Stimulated activated CD8-positive, alpha-beta memory T cell treated with anti-CD3 and anti-CD28 coated beads, Interleukin-12 subunit alpha, Interleukin-12 subunit beta, amount 100 ng/mL, for 4 hours (primary cell): ENCODE results near the gene GORASP2.

Experiments used
- DNase-seq: peaks from one replicate; pipeline ENCODE4 v3.0.0-alpha.2; 2020; ENCODE audit warnings: low read depth

GORASP2 gene

GRCh38 chr2:170966648-170967396, 37.8 kb downstream of the GORASP2 start:
- DNase-seq = no peak

GRCh38 chr2:170967553-170967952, 38.5 kb downstream of the GORASP2 start:
- DNase-seq = no peak

GRCh38 chr2:170968205-170969003, 39.4 kb downstream of the GORASP2 start:
- DNase-seq = no peak

- DNase-seq = no peak
Measured at GRCh38 chr2:170969030-170969429, 40.0 kb downstream of the GORASP2 start.

GRCh38 chr2:170969872-170970496, 40.9 kb downstream of the GORASP2 start:
- no peak for DNase-seq

GRCh38 chr2:170971071-170971470, 42.0 kb downstream of the GORASP2 start:
- no peak for DNase-seq

- no peak for DNase-seq
Measured at GRCh38 chr2:170972296-170973224, 43.5 kb downstream of the GORASP2 start.

GRCh38 chr2:170973225-170973491, 44.1 kb downstream of the GORASP2 start:
- no peak for DNase-seq

GRCh38 chr2:170973492-170974303, 44.6 kb downstream of the GORASP2 start:
- peak; percentile 79 for DNase-seq

GRCh38 chr2:170974304-170974993, 45.4 kb downstream of the GORASP2 start:
- DNase-seq = no peak

- no peak for DNase-seq
Measured at GRCh38 chr2:170975127-170975942, 46.3 kb downstream of the GORASP2 start.

- no peak for DNase-seq
Measured at GRCh38 chr2:170975943-170976270, 46.9 kb downstream of the GORASP2 start.

GRCh38 chr2:170984079-170984478, 55.0 kb downstream of the GORASP2 start:
- no peak for DNase-seq

- no peak for DNase-seq
Measured at GRCh38 chr2:170985407-170985806, 56.4 kb downstream of the GORASP2 start.

GRCh38 chr2:170986566-170987258, 57.7 kb downstream of the GORASP2 start:
- no peak for DNase-seq

GRCh38 chr2:170991398-170992182, 62.5 kb downstream of the GORASP2 start:
- no peak for DNase-seq

- DNase-seq = no peak
Measured at GRCh38 chr2:170996316-170996715, 67.3 kb downstream of the GORASP2 start.

- no peak for DNase-seq
Measured at GRCh38 chr2:170997893-170998597, 69.0 kb downstream of the GORASP2 start.
